GM10248 (cell line): ENCODE results near the gene IGSF8.

ENCODE experiments used
- CTCF ChIA-PET: fragments of 300-600 bp; sonication (Branson Sonifier 250); formaldehyde crosslinking; extraction: SDS; loops from one replicate; lab custom pipeline; 2021; ENCODE audit warnings: antibody characterized with exemption; lab: Yijun Ruan, JAX
- POLR2A ChIA-PET: fragments of 350-650 bp; sonication (Branson Sonifier 250); formaldehyde crosslinking; extraction: SDS; loops from one replicate; lab custom pipeline; 2020; ENCODE audit warnings: antibody characterized with exemption; lab: Yijun Ruan, JAX
- DNase-seq: peaks from one replicate; pipeline ENCODE4 v3.0.0; 2012; ENCODE audit errors: extremely low spot score
- CTCF ChIP-seq: IDR thresholded peaks from 2 replicates; pipeline ENCODE4 v1.5.1; 2012; ENCODE audit warnings: mild to moderate bottlenecking, low read depth; ENCODE audit errors: extremely low read depth, missing control alignments, control extremely low read depth

IGSF8 gene

GRCh38 chr1:160109686-160110085 lies 11.3 kb upstream of the IGSF8 start:
- CTCF ChIA-PET, result interaction anchor here (0.6 to 3.0 kb wide), 13 partner anchors 8 to 194 kb away, joined by 3 to 18 read pairs (median 4); no protein-coding TSS in a partner anchor
- DNase-seq, result no peak
- POLR2A ChIA-PET, result no interaction called here
- TF ChIP-seq CTCF, result no peak

GRCh38 chr1:160108888-160109662 lies 10.7 kb upstream of the IGSF8 start:
- ChIA-PET POLR2A (no interaction called here), CTCF (interaction anchor here (0.6 to 3.0 kb wide), 20 partner anchors 8 to 270 kb away, joined by 3 to 18 read pairs (median 4); partner anchors contain the start of gene NHLH1)
- peak; percentile 35 for TF ChIP-seq CTCF
- peak; percentile 60 for DNase-seq

GRCh38 chr1:160107512-160107911 lies 9.1 kb upstream of the IGSF8 start:
- TF ChIP-seq CTCF, result no peak
- DNase-seq, result no peak
- POLR2A ChIA-PET, result no interaction called here
- CTCF ChIA-PET, result interaction anchor here (0.9 to 3.0 kb wide), 10 partner anchors 9 to 271 kb away, joined by 3 to 18 read pairs (median 4); partner anchors contain the start of gene IGSF8

GRCh38 chr1:160105155-160105554 lies 6.7 kb upstream of the IGSF8 start:
- no peak for DNase-seq
- no peak for TF ChIP-seq CTCF
- CTCF ChIA-PET, result interaction anchor here (0.5 to 7.1 kb wide), 14 partner anchors 8 to 501 kb away, joined by 3 to 125 read pairs (median 4); partner anchors contain the start of genes ATP1A2 and KCNJ9
- POLR2A ChIA-PET, result no interaction called here

- CTCF ChIA-PET, result interaction anchor here (0.7 to 7.1 kb wide), 11 partner anchors 9 to 502 kb away, joined by 3 to 125 read pairs (median 5); partner anchors contain the start of gene ATP1A4
- no peak for TF ChIP-seq CTCF
- no peak for DNase-seq
- POLR2A ChIA-PET, result no interaction called here
Measured at GRCh38 chr1:160104486-160104885, 6.1 kb upstream of the IGSF8 start.

GRCh38 chr1:160103658-160104408 lies 5.4 kb upstream of the IGSF8 start:
- POLR2A ChIA-PET, result no interaction called here
- no peak for DNase-seq
- CTCF ChIA-PET, result interaction anchor here (0.8 to 7.1 kb wide), 11 partner anchors 14 to 274 kb away, joined by 3 to 125 read pairs (median 5); partner anchors contain the start of gene ATP1A4
- no peak for TF ChIP-seq CTCF
